ENCODE data around the gene INTS1.
A peak's percentile ranks its signal among the peaks of the same experiment; 100 is the strongest.
"Not testable (repeated sequence)": the region's sequence is repeated elsewhere in the genome, so short reads cannot be mapped to it uniquely, and the experiment has no call there.

Gene INTS1

DNA sequence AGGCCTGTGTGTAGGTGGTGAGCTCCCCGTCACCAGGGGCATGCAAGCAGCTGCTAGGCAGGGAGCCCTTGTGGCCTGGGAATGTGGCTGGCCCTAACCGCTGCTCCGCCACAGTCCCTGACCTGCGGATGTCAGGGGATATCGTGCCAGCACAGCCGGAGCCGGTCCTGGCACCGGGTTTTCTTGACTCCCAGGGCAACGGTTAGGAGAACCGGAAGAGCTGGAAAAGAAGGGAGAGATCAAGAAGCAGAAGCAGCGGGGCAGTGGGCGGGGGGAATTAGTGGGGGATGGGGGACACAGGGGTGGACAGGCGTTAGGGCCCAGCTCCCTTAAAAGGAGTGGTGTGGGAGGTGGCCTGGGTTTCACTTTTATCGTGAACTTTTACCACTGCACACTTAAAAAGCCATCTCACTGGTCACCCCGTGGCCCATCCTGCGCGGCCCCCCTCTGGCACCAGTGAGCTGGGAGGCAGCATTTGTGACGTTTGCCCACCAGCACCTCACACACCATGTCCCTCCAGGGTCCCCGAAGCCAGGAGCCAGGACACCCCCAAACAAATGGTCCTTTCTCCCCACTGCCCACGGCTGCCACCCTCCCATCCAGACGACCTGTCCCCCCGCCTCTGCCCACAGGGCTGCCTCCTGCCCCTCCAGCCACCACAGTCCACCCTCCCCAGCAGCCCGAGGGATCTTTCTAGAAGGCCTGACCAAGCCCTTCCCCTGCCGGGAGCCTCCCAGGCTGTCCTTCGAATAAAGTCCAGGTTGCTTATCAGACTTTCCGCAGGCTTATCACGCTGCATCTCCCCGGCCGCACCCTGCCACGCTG is 43.2 kb downstream of the INTS1 start:
- no peak for DNase-seq (ENCODE audit: low read depth)

DNA sequence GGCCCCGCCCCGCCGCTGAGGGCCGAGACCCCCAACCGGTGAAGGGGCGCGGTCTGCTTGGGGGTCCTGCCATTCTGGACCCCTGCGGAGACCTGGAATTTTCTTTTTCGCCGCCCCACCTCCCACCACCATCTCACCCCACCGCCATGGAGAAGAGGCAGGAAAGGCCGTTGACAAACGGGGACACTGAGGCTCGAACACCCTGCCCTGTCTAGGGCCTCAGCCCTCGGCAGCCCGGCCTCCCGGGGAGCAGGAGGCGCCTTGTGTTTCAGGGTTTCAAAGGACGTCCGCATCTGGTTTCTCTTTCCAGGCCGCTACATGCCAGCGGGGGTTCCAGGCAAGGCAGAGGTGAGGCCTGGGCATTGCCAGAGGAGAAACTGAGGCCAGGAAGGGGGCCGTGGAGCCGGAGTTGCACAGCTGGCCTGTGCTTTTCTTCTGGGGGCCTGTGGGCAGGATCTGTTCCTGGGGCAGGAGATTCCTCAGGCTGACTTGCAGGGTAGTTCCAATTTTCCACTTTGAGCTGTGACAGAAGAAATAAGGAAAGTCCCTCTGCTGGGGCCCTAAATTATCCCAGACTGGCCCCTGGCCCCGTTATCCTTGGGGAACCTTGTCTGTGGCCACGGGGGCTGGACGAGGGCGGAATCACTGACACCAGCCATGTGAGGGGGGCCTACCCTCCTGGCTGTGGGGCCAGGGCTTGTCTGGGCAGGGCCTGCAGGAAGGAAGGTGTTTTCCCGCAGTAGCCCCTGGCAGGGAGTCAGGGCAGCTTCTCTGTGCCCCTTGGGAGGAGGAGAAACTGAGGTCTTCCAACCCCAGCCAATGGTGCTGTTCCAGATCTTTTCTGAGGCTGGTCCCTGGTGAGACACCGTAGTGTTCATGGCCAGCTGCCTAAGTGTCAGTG is 44.0 kb downstream of the INTS1 start:
- no peak for DNase-seq (ENCODE audit: low read depth)

DNA sequence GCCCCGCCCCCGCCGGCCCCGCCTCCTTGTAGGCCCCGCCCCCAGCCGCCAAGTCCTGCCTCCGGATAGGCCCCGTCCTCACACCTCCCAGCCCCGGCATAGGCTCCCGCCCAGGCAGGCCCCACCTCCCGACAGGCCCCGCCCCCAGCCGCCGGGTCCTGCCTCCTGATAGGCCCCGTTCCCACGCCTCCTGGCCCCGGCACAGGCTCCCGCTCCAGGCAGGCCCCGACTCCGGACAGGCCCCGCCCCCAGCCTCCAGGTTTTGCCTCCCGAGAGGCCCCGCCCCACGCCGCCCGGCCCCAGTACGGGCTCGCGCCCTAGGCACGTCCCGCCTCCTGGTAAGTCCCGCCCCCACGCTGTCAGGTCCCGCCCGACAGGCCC is 44.7 kb downstream of the INTS1 start:
- peak; percentile 96 for DNase-seq (ENCODE audit: low read depth)

DNA sequence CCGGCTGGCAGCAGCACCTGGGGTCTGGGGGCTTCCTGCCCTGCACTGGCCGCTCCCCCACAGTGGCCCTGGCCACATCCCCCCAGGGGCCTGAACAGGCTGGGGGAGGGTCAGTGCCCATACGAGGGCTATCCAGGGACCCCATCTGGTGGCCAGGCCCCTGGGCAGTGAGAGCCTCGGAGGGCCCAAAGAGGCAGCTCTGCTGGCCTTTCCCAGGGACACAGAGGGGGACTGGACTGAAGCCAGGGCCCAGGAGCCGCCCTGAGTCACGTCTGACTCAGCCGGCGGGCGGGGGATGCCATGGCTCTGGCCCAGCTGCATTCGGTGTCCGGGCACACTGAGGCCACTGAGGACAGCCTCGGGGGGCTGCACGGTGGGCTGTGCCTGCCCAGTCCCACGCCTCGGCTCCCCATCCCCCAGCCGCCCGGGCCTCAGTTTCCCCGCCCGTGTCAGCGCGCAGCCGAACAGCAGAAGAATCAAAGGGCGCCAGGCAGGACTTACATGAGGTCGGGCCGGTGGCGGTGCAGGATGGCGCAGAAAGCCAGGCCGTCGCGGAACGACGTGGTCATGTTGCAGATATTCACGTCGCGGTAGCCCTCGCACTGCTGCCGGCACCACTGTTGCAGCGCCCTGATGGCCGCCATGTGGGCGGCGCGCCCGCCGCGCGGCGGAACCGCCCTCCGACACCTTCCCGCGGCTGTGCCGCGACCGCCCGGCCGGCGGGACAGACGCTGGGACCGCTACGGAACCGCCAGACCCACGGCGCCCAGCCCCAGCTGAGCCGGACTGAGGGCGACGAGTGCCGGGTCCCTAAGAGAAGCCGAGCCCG is 45.3 kb downstream of the INTS1 start, which contains the start of gene MICALL2:
Gene MICALL2, minus strand, starts transcription at position 788 of the 829 bp plus-strand sequence. Its CDS starts 144 bp downstream, at position 644.
- DNase-seq (ENCODE audit: low read depth), result no peak

DNA sequence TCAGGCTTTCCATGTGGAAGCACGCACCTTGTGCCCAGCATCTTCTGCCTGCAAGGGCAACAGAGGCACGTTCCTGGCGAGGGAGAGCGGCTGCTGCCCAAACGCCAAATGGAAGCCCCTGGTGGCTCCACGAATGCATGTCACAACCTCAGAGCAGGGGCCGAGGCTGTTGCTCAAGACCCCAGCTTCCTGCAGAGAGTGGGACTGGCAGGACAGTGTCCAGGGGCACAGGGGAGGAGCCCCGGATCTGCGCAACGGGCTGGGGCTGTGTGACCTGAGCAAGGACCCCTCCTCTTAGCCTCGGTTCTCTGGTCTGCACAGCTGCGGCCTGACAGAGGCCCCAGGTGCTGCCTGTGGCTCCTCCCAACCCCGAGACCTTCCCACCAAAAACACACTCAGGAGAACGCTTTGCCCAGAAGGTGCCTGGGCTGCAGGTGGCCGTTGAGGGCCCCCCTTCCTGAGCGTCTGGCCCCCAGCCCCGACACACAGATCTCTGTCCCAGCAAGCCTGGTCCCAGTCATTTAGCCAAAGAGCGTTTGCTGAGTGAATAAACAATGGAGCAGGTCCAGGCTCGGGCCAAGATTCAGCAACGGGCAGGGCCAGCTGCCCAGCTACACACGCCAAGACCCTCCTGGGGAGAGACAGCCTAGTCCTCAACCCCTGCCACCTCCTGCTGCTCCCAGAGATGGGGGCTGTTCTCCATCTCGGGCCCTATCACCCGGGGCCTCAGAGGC is 46.1 kb downstream of the INTS1 start:
- DNase-seq (ENCODE audit: low read depth), result no peak

DNA sequence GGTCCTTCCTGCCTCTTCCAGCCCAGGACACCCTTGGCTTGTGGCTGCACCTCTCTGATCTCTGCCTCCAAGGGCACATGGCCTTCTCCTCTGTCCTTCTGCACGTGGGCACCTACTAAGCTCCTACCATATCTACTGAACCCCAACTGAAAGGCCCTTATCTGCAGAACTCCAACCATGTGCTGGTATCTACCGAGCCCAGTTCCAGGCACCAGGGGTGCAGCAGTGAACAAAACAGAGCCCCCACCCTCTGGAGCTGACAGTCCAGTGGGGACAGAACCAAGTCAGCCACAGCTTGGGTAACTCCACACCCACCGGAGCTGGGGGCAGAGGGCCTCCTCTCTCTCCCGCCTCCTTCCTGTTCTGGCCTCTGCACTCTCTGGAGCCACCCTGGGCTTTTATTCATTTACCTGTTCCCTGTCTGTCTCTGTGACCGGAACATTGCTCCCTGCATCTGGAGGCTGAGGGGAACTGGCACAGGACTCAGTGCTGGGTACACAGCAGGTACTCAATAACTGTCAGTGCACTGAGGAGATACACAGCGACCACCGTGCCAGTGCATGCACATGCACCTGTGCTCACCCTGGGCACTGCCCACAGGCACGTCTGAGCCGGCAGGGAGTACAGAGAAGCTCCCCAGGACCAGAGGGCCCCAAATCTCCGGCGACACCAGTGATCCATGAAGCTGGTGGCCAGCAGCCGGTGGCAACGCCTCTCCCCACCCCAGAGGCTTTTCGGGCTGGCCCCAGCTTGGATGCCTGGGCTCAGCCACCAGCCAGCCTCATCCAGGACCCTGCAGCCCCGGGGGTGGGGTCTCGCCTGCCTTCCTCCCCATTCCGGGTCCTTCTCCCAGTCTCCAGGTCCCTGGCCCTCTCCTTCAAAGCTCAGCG is 46.9 kb downstream of the INTS1 start:
- DNase-seq (ENCODE audit: low read depth), result no peak

DNA sequence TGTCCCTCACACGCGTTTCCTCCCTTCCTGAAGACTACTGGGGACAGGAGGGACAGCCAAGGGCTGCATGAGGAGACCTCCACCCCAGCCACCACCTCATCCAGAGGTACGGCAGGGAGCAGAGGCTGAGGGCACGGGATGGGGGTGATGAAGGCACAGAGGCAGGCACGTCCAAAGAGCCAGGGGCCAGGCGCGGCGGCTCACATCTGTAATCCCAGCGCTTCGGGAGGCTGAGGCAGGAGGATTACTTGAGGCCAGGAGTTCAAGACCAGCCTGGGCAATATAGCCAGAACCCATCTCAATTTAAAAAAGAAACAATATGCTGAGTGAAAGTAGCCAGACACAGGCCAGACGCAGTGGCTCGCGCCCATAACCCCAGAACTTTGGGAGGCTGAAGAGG is 48.2 kb downstream of the INTS1 start:
- no peak for DNase-seq (ENCODE audit: low read depth)

DNA sequence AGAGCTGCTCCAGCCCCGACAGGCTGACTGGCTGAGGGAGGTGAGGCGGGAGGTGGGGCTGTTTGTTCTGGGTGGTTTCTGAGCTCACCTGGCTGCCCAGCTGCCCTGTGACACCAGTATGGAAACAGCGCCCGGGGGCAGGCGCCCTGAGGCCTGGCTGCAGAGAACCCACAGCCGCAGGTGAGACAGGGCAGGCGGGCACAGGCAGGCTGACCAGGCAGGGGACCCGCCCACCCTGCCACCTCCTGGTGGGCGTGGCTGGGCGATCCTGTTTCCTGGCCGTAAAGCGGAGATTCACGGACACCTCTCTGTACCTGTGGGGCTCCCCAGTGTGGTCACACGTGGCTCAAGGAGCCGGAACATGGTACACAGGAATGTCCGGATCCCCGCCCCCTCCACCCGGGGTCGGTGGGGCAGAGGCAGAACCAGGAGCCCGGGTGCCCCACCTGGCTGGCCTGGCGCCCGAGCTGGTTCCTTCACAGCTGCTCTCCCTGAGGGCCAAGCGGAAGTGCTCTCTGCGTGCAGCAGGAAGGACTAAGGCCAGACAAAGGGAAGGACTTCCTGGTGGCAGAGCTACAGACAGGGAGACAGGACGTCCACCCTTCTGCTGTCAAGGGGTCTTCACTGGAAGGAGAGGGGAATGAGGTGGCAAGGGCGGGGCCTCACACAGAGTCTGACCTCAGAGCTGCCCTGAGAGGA is 48.8 kb downstream of the INTS1 start:
- DNase-seq (ENCODE audit: low read depth), result no peak

DNA sequence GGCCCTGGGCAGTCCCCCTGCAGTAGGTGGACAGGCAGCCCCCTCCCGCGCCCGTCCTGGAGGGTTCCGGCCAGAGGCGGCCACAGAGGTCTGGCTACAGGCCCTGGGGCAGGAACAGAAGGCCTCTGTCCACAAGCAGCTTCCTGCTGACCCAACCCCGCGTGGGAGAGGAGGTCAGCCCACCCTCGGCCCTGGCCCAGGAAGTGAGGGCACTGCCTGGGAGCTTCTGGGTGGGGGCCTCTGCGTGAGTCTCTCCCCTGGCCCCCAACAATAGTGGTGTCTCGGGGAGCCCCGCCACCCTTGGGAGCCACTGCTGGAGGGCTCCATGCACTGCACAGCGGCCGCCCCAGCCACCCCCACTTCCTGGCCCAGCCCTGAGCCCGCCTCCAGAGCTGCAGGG is 49.6 kb downstream of the INTS1 start:
- DNase-seq (ENCODE audit: low read depth), result no peak

DNA sequence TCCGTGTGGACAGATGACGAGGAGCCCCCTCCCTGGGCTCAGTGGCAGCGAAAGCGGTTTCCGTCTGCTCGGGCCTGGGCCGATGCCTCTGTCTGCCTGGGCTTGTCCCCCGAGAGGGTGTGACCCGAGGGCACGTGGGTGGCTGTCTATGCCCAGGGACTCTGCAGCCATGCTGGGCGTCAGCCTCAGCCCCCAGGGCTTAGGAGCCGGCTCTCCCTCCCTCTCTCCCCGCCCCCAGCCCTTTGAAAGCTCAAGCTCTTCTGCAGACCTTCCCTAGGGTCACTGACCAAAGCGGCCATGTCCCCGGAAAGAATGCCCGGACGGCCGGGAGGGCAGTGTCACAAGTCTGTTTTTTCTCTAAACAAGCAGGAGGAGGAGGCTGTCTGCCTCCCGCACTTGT is 52.0 kb downstream of the INTS1 start:
- DNase-seq (ENCODE audit: low read depth), result no peak

DNA sequence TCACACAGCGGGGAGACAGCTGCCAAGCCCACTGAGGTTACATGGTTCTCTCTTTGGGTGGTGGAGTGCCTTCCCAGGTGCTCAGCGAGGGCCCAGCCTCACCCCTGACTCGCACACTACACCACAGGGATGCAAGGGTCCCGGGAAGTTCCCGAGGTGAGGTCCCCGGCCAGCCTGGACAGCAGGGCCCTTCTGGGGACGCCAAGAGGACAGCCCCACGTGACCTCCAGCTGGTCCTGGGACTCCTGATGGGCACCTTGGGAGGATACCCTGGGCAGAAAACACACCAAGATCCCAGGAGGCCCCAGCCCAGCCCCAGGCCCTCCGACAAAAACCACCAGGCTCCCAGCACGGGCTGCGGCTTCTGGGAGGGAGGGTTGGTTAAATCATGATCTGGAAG is 53.2 kb downstream of the INTS1 start:
- DNase-seq (ENCODE audit: low read depth), result no peak

DNA sequence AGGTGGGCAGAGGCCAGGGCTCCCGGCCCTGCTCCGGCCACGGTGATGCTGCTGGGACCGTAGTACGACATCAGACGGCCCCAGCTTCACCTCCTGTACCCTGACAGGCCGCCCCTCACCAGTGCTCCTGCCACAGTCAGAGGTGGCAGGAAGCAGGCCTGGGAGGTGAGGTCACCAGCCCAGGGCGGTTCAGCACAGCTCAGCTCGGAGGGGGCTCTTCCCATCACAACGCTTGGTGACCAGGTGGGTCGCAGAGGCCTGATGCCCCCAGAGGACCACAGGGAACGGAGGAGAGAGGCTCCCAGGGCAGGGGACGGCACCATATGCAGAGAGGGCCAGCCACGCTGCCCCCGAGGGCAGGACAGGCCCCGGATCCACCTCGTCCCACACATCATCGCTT is 53.8 kb downstream of the INTS1 start:
- DNase-seq (ENCODE audit: low read depth), result no peak

DNA sequence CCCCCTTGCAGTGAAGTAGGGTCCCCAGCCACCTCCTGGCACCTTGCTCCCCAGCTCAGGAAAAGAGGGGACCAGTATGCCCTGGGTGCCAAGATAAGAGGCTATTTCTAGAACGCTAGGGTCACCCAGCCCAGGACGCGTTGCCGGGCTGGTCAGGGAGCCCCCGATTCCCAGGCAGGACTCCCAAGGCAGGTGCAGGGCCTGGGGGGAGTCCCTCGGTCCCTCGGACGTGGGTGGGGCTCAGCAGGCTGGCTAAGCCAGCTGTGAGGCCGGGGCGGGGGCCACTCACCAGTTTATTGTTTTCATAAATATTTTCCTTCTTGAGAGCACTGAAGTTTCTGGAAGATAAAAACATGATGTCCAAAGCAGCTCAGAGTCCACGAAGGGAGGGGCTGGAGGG is 54.2 kb downstream of the INTS1 start:
- no peak for DNase-seq (ENCODE audit: low read depth)

DNA sequence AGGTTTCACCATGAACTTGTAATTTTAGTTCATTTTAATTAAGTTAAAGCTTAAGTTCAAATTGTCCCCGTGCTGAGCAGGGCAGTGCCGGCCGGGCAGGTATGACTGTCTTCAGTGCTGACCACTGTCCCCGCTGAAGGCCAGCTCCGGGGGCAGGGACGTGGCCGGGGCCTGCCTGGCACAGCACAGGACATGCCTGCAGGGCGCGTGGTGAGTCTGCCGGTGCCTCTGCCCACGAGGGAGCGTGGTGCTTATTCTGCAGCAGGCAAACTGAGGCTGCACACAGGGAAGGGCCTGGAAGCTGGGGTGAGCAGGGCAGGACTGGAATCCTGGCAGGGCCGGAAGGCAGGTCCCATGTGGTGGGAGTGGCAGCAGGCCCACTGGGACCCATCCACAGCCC is 54.7 kb downstream of the INTS1 start:
- no peak for DNase-seq (ENCODE audit: low read depth)

DNA sequence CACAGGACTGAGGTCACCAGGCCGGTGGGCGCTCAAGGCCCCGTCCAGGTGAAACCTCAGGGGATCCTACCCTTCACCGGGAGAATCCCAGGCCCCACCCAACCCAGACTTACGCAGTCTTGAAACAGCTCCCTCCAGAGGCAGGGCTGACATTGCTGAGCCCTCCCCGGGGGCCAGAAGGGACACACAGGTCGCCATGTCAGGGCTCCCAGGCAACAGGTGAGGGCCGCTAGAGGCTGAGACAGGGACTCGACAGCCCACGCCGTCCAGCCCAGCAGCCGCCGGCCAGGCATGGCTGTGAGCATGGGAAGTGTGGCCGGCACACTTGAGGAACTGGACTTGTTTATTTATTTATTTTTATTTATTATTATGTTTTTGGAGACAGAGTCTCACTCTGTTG is 55.2 kb downstream of the INTS1 start:
- DNase-seq (ENCODE audit: low read depth), result no peak

DNA sequence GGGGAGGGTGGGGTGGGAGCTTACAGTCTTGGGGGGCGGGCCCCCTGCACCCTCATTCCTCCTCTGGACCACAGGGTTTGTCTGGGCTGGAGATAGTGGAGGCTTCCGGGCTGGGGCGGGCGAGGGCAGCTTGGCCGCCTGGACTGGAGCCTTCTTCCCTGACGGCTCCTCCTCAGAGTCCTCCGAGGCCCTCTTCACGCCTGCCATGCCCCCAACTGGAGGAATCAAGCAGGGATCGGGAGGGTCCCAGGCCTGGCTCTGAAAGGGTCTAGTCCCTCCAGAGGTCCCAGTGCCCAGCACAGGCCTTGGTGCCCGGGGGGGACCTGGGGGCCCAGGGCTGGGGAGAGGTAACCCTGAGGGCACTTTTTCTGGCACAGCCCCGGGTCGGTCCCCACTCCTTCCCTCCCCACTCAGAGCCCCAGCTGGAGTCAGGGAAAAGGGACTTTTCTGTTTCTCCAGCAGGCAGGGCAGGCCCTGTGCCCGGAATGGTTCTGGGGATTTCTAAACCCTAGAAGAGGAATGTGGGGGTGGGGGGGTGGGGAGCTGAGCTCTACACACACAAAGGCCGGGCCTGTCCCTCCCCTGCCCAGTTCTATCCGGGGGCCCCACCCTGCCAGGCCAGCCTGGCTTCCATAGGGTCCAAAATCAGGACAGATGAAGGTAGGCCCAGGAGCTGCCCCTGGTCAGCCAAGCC is 56.5 kb downstream of the INTS1 start:
- DNase-seq (ENCODE audit: low read depth), result no peak

DNA sequence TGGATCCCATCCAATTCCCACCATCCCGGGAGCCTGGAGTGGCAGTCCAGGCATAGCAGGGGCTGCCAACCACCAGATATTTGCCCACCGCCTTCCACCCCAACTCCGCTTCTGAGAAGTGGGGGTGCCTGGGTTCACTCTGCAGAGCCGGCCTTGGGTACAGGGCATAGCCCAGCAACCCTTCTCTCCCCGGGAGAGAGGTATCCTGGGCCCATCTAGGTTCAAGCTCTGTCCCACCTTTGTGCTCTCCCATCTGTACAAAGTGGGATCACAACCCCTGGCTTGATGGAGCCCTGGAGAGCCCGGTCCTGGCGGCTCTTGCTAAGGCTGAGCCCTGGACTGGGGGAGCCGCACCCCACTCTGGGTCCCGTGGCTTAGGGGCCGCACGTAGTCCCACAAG is 57.1 kb downstream of the INTS1 start:
- DNase-seq (ENCODE audit: low read depth), result no peak

DNA sequence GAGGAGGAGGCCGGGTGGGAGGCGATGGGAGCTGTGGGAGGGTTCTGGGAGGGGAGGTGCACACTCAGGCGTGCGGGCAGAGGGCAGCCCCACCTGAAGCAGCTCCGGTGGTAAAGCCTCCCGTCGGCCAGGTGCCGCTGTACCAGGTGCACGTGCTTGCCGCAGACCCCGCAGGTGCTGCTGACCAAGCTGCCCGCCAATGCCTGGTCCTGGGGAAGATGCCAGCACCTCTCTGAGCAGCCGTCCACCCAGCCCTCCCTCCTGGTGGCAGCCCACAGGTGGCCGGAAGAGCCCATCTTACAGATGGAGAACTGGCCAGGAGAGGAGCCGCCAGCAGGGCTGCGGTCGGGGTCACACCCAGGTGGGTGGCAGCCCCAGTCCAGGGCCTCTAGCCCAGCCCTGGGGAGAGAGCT is 57.6 kb downstream of the INTS1 start:
- no peak for DNase-seq (ENCODE audit: low read depth)

DNA sequence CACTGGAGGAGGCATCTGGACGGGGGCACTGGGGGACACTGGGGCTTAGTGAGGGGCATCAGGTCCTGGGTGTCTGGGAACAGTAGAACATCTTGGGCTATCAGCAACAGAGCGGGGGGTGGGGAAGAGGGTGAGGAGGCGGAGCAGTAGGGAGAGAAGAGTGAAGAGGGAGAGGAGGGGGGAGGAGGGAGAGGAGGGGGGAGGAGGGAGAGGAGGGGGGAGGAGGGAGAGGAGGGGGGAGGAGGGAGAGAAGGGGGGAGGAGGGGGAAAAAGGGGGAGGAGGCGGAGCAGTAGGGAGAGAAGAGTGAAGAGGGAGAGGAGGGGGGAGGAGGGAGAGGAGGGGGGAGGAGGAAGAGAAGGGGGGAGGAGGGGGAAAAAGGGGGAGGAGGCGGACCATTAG is 58.2 kb downstream of the INTS1 start:
- not testable (repeated sequence) for DNase-seq (ENCODE audit: low read depth)
